Measurements from ENCODE around the gene GBP3. TPM values are rescaled to one million over a fixed set of nuclear protein-coding genes. Genes with fewer than 3 reads are reported as not detected.

Gene GBP3
- polyA plus RNA-seq, 1 of the 3 experiments (the other 2 are of a cell fraction), result 8.5 TPM

- peak overlapping the region; percentile 44 for H3K4me2 ChIP-seq
- no peak for TF ChIP-seq GATA2 (CRISPR knock-in tag; IDR thresholded peaks at IDR 0.05)
- no peak for TF ChIP-seq GABPA (IDR thresholded peaks at IDR 0.05; ENCODE audit: low read depth)
- no peak for TF ChIP-seq POLR2AphosphoS5 (IDR thresholded peaks at IDR 0.05; ENCODE audit: low read depth, low read length)
- no peak for TF ChIP-seq REST (IDR thresholded peaks at IDR 0.05; ENCODE audit: low read depth, low read length)
- no peak for TF ChIP-seq RFX5 (IDR thresholded peaks at IDR 0.05; ENCODE audit: low read length)
- no peak for TF ChIP-seq ELF1 (IDR thresholded peaks at IDR 0.05)
- no peak for TF ChIP-seq NFIC (IDR thresholded peaks at IDR 0.05; ENCODE audit: borderline replicate concordance)
- no peak for TF ChIP-seq CTCF (IDR thresholded peaks at IDR 0.05)
- no peak for TF ChIP-seq SIN3A (IDR thresholded peaks at IDR 0.05; ENCODE audit: borderline replicate concordance, low read depth, low read length)
- TF ChIP-seq RXRA (IDR thresholded peaks at IDR 0.05; ENCODE audit: borderline replicate concordance, low read depth), result no peak
- no peak for TF ChIP-seq FOSL2 (IDR thresholded peaks at IDR 0.05; ENCODE audit: borderline replicate concordance, low read depth)
- no peak for TF ChIP-seq USF2 (IDR thresholded peaks at IDR 0.05; ENCODE audit: borderline replicate concordance, low read depth, low read length)
- peak overlapping the region; percentile 8; the same call in 1 of the 2 replicates for H3K9ac ChIP-seq
- H3K36me3 ChIP-seq (replicated peaks in 1 of 2; ENCODE audit: control insufficient read depth in 1 of 2, insufficient read depth in 2 of 2, low read length in 1 of 2), result peaks cover 27 to 28% of the 10 kb centered on the region in 2 experiments
- no peak overlapping the region for H2AFZ ChIP-seq (ENCODE audit: low read depth)
- ChIA-PET POLR2A (no interaction called here), CTCF (interaction anchor here (1.5 to 3.8 kb wide), 5 partner anchors 12 to 469 kb away, joined by 3 to 44 read pairs (median 13); no protein-coding TSS in a partner anchor)
- peak overlapping the region; percentile 83 to 90 for H3K27ac ChIP-seq (ENCODE audit: low read depth in 2 of 2, low read length in 1 of 2)
- peaks cover 20% of the 10 kb centered on the region for H3F3A ChIP-seq (replicated peaks; ENCODE audit: insufficient read depth)
- peaks cover 85% of the 10 kb centered on the region for H3K79me2 ChIP-seq (ENCODE audit: insufficient read depth)
- H3K9me3 ChIP-seq, result no peaks in the 10 kb centered on the region
- H4K20me1 ChIP-seq (ENCODE audit: insufficient read depth), result peaks cover 6% of the 10 kb centered on the region; the same call in 1 of the 2 replicates
- 93% methylated on average over 4 of the region's 4 CpGs for WGBS (ENCODE audit: low lambda C conversion rate)
- H3K4me3 ChIP-seq (ENCODE audit: low read depth in 2 of 2, low read length in 1 of 2), result no peak overlapping the region
- H3K4me1 ChIP-seq (ENCODE audit: control insufficient read depth in 1 of 2, insufficient read depth in 2 of 2, low read depth in 1 of 2, low read length in 1 of 2), result peaks cover 29 to 39% of the 10 kb centered on the region in 2 experiments
- no peak for DNase-seq
- no peaks in the 10 kb centered on the region for H3K27me3 ChIP-seq (ENCODE audit: insufficient read depth)
- no peaks in the 10 kb centered on the region for H3K9me2 ChIP-seq
These were observed 37.0 kb downstream of the GBP3 start for GRCh38 chr1:88985692-88986091.

Data from SK-N-SH (cell line).